ENCODE results near the gene ATG2A.

- TF ChIP-seq CTCF (IDR thresholded peaks at IDR 0.05; ENCODE audit: low read depth, low read length, poor library complexity, severe bottlenecking) = no peak
- TF ChIP-seq EZH2phosphoT487 (IDR thresholded peaks at IDR 0.05; ENCODE audit: borderline replicate concordance, low read length) = no peak
These were observed 24.2 kb downstream of the ATG2A start for GRCh38 chr11:64892838-64893193.

Measured in DOHH2 (cell line).